GM12891 (cell line): Measurements from ENCODE around the gene HNRNPU.

Experiments used
- POLR2A ChIP-seq: IDR thresholded peaks from 2 replicates; pipeline ENCODE4 v1.6.1; 2011; ENCODE audit warnings: low read depth, low read length, control low read depth
- POLR2AphosphoS5 ChIP-seq: IDR thresholded peaks from 2 replicates; pipeline ENCODE4 v1.6.1; 2011; ENCODE audit warnings: low read depth, low read length, control low read depth
- POU2F2 ChIP-seq: IDR thresholded peaks from 2 replicates; pipeline ENCODE4 v1.6.1; 2011; ENCODE audit warnings: low read depth, mild to moderate bottlenecking, control low read depth, low read length, moderate library complexity
- SPI1 ChIP-seq: IDR thresholded peaks from 2 replicates; pipeline ENCODE4 v1.6.1; 2011; ENCODE audit warnings: low read depth, low read length, control low read depth
- TAF1 ChIP-seq: IDR thresholded peaks from 2 replicates; pipeline ENCODE4 v1.6.1; 2011; ENCODE audit warnings: low read depth, low read length, control low read depth

GRCh38 chr1:244876228-244876910 is 12.0 kb upstream of the HNRNPU start:
- no peak for TF ChIP-seq POLR2A
- TF ChIP-seq POU2F2, result no peak
- no peak for TF ChIP-seq POLR2AphosphoS5
- no peak for TF ChIP-seq SPI1
- TF ChIP-seq TAF1, result no peak
